ENCODE data around the gene FMNL2. TPM values are rescaled to one million over a fixed set of nuclear protein-coding genes. Genes with fewer than 3 reads are reported as not detected.

FMNL2 gene
- total and polyA plus RNA-seq, 4 donors, result 18.8 to 81.4 (median 38.4) TPM

DNA sequence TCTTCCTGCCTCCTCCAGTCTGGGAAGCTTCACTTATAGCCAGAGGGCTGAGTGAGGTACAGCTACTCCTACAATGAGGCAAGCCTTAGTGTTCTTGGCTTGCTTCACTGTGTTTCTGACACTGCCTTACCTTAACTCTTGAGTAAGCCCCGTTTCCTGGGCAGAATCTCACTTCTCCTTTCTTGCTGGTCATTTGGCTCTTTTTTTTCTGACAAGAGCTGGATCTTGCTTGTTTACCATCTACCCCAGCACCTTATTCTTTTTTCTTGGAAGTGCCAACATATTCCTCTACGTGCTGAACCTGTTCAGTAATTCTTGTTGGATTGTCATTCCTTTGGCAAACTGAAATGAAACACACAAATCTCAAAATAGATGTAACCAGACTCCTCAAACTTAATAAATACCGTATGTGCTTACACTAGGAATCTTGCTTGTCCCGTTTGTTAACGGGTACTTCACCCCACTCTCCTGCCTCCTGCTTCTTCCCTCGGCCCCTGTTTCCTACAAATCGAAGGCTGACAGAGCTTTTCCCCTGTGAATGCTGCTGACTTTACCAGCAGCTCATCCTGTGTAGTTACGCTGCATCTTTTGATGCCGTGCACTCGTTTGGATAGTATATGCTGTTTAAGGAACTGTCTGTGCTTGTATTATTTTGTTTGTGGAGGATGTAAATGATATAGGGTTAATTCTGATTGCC, 132.2 kb downstream of the FMNL2 start:
- Histone ChIP-seq H3K9me3 (ENCODE audit: control insufficient read depth in 4 of 4, insufficient read depth in 3 of 4, low read length in 3 of 4) (no peaks in the 10 kb centered on the region), H3K4me3 (no peak overlapping the region), H3K36me3 (ENCODE audit: control insufficient read depth in 4 of 4, insufficient read depth in 4 of 4, low read length in 4 of 4) (no peaks in the 10 kb centered on the region), H3K27me3 (ENCODE audit: control insufficient read depth in 3 of 3, insufficient read depth in 3 of 3, low read length in 2 of 3) (no peaks in the 10 kb centered on the region), H3K9ac (ENCODE audit: insufficient read depth in 1 of 2, low read length in 2 of 2) (no peak overlapping the region), H3K27ac (ENCODE audit: low read depth in 1 of 2, low read length in 1 of 2) (peak overlapping the region in 1 of 2 donors; percentile 89), H3K4me1 (ENCODE audit: control insufficient read depth in 5 of 5, insufficient read depth in 5 of 5, low read length in 5 of 5) (peaks cover 13 to 73% (median 33%) of the 10 kb centered on the region in 5 donors)
- DNase-seq (peak in 2 of 3 donors; percentile 59 to 72), ATAC-seq (ENCODE audit: insufficient read depth, low FRiP score) (peak; percentile 66)
- WGBS, 2 donors, result 54 to 56% methylated on average over 10 of the region's 10 CpGs
- TF ChIP-seq, protein P1, sequence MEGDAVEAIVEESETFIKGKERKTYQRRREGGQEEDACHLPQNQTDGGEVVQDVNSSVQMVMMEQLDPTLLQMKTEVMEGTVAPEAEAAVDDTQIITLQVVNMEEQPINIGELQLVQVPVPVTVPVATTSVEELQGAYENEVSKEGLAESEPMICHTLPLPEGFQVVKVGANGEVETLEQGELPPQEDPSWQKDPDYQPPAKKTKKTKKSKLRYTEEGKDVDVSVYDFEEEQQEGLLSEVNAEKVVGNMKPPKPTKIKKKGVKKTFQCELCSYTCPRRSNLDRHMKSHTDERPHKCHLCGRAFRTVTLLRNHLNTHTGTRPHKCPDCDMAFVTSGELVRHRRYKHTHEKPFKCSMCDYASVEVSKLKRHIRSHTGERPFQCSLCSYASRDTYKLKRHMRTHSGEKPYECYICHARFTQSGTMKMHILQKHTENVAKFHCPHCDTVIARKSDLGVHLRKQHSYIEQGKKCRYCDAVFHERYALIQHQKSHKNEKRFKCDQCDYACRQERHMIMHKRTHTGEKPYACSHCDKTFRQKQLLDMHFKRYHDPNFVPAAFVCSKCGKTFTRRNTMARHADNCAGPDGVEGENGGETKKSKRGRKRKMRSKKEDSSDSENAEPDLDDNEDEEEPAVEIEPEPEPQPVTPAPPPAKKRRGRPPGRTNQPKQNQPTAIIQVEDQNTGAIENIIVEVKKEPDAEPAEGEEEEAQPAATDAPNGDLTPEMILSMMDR (IDR thresholded peaks at IDR 0.05; ENCODE audit: control extremely low read depth, extremely low read depth), result no peak

DNA sequence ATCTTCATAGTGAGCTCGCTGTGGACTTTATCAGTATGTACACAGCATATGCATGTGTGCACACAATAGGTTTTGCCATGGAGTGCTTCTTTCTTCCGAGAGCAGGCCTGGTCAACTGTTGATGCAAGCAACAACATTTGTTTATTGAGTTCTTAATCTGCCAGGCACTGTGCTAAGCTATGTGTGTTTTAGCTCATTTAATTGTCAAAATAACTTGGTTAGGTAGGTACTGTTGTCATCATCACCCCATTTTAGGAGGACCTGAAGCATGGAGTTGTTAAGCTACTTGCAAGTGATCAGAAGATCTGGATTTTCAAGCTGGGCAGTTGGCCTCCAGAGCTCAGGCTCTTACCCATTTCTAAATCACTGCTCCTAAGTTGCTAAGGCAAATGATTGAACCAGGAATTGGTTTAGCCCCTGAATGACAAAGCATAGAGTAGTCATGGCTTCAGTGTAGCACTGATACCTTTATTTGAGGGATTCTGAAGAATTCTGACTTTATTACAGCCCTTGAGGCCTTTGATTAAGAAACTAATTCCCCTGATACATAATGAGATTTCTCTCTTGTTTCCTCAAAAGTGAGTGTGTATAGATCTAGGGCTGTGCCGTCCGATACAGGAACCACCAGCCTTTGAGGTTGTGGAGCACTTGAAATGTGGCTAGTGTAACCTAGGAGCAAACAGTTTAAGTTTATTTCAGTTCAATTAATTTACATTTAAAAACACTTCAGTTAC, 132.9 kb downstream of the FMNL2 start:
- WGBS, 2 donors, result 51 to 52% methylated on average over 4 of the region's 4 CpGs
- H3K36me3 ChIP-seq (ENCODE audit: control insufficient read depth in 4 of 4, insufficient read depth in 4 of 4, low read length in 4 of 4), result no peaks in the 10 kb centered on the region
- no peak overlapping the region for H3K4me3 ChIP-seq
- no peak for DNase-seq
- TF ChIP-seq, protein P1 (IDR thresholded peaks at IDR 0.05; ENCODE audit: control extremely low read depth, extremely low read depth), result no peak
- peaks cover 13 to 77% (median 39%) of the 10 kb centered on the region in 5 donors for H3K4me1 ChIP-seq (ENCODE audit: control insufficient read depth in 5 of 5, insufficient read depth in 5 of 5, low read length in 5 of 5)
- H3K27ac ChIP-seq (ENCODE audit: low read depth in 1 of 2, low read length in 1 of 2), result peak overlapping the region in 1 of 2 donors; percentile 89
- ATAC-seq (ENCODE audit: insufficient read depth, low FRiP score), result no peak
- no peak overlapping the region for H3K9ac ChIP-seq (ENCODE audit: insufficient read depth in 1 of 2, low read length in 2 of 2)
- no peaks in the 10 kb centered on the region for H3K27me3 ChIP-seq (ENCODE audit: control insufficient read depth in 3 of 3, insufficient read depth in 3 of 3, low read length in 2 of 3)
- no peaks in the 10 kb centered on the region for H3K9me3 ChIP-seq (ENCODE audit: control insufficient read depth in 4 of 4, insufficient read depth in 3 of 4, low read length in 3 of 4)

DNA sequence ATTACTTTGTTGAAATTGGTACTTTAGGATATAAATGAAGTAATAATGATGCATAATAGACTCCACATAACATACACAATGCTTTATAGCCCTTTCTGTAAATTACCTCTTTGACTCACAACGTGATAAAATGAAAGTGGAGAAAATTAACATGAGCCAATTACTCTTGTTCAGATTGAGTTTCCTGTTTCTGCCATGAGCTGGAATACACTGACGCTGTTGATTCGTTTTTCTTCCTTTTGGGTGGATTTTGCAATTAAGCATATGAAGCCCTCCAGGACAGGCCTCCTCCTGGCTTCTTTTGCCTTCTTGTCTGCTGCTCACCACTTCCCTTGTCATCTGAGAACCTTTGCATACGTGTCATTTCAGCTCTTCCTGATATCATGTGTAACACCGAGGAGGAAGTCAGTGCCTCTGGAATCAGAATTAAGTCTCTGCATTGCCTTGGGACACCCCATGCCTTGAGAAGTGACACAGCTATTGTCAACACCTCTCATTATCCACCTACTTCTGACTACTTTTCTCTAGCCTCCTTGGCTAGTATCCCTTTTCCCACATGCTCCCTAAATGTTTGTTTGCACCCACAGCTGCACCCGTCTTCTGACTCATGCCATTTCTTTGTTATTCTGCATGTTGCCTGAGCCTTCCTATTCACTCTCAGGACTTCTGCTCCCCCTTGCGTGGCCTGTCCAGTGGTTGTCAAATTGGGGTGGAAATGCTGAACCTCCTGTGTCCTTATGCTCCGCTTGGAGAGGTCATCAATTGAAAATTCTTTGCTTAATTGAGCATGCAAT, 134.1 kb downstream of the FMNL2 start:
- H3K27me3 ChIP-seq (ENCODE audit: control insufficient read depth in 3 of 3, insufficient read depth in 3 of 3, low read length in 2 of 3), result no peaks in the 10 kb centered on the region
- TF ChIP-seq, protein P1 (IDR thresholded peaks at IDR 0.05; ENCODE audit: control extremely low read depth, extremely low read depth), result no peak
- H3K36me3 ChIP-seq (ENCODE audit: control insufficient read depth in 4 of 4, insufficient read depth in 4 of 4, low read length in 4 of 4), result no peaks in the 10 kb centered on the region
- WGBS, 2 donors, result 30 to 33% methylated on average over 8 of the region's 8 CpGs
- no peaks in the 10 kb centered on the region for H3K9me3 ChIP-seq (ENCODE audit: control insufficient read depth in 4 of 4, insufficient read depth in 3 of 4, low read length in 3 of 4)
- no peak overlapping the region for H3K9ac ChIP-seq (ENCODE audit: insufficient read depth in 1 of 2, low read length in 2 of 2)
- no peak overlapping the region for H3K4me3 ChIP-seq
- peaks cover 15 to 77% (median 39%) of the 10 kb centered on the region in 5 donors for H3K4me1 ChIP-seq (ENCODE audit: control insufficient read depth in 5 of 5, insufficient read depth in 5 of 5, low read length in 5 of 5)
- peak; percentile 30 for ATAC-seq (ENCODE audit: insufficient read depth, low FRiP score)
- H3K27ac ChIP-seq (ENCODE audit: low read depth in 1 of 2, low read length in 1 of 2), result peak overlapping the region; percentile 26 to 60
- DNase-seq, result no peak
